Stimulated activated CD8-positive, alpha-beta memory T cell treated with anti-CD3 and anti-CD28 coated beads, Interleukin-15, amount 100 ng/mL, for 48 hours (primary cell): ENCODE results near the gene COX17.
"Not testable (repeated sequence)": the region's sequence is repeated elsewhere in the genome, so short reads cannot be mapped to it uniquely, and the experiment has no call there.

Experiments
- DNase-seq, 2 donors: peaks; one replicate each; pipeline ENCODE4 v3.0.0-alpha.2; 2020; ENCODE audit warnings: low read depth in 2 of 2

The COX17 gene

GRCh38 chr3:119676771-119677640 lies at the start of gene COX17:
TSS of gene COX17 (minus strand) at chr3:119677406. CDS start at chr3:119677310, 96 bp downstream.
- peak; percentile 90 to 93 for DNase-seq

GRCh38 chr3:119726909-119727308 lies 49.7 kb upstream of the COX17 start:
- no peak for DNase-seq

GRCh38 chr3:119723022-119723421 lies 45.8 kb upstream of the COX17 start:
- DNase-seq: no peak

- DNase-seq: no peak
These were observed 40.3 kb upstream of the COX17 start for GRCh38 chr3:119717520-119717919.

- DNase-seq: no peak
These were observed 39.8 kb upstream of the COX17 start for GRCh38 chr3:119716998-119717397.

- no peak for DNase-seq
These were observed 37.9 kb upstream of the COX17 start for GRCh38 chr3:119715105-119715504.

GRCh38 chr3:119703820-119704531 lies 26.8 kb upstream of the COX17 start:
- DNase-seq: no peak

- peak; percentile 77 to 78 for DNase-seq
These were observed 25.6 kb upstream of the COX17 start, which contains the start of gene CFAP91 for GRCh38 chr3:119702530-119703527. TSS of gene CFAP91 (plus strand) at chr3:119703022. CDS start at chr3:119703099, 77 bp downstream.

- DNase-seq: no peak
These were observed 23.9 kb upstream of the COX17 start for GRCh38 chr3:119700920-119701734.

- DNase-seq: no peak
These were observed 23.2 kb upstream of the COX17 start for GRCh38 chr3:119700269-119700919.

GRCh38 chr3:119697394-119697793 lies 20.2 kb upstream of the COX17 start:
- no peak for DNase-seq

GRCh38 chr3:119695480-119695879 lies 18.3 kb upstream of the COX17 start:
- no peak for DNase-seq

GRCh38 chr3:119690043-119690656 lies 12.9 kb upstream of the COX17 start:
- no peak for DNase-seq

- DNase-seq: no peak
These were observed 6.2 kb upstream of the COX17 start for GRCh38 chr3:119683421-119683820.

GRCh38 chr3:119681279-119681678 lies 4.1 kb upstream of the COX17 start:
- DNase-seq: no peak

- DNase-seq: no peak
These were observed 2.7 kb upstream of the COX17 start for GRCh38 chr3:119679874-119680273.

- DNase-seq: not testable (repeated sequence)
These were observed 1.0 kb upstream of the COX17 start for GRCh38 chr3:119678209-119678608.

- DNase-seq: no peak
These were observed 382 bp upstream of the COX17 start for GRCh38 chr3:119677641-119677934.

- no peak for DNase-seq
These were observed 1.2 kb downstream of the COX17 start for GRCh38 chr3:119676020-119676419.
